ENCODE results near the gene WNT3.

GRCh38 chr17:46854948-46855347 is 36.5 kb upstream of the WNT3 start:
- no peak for TF ChIP-seq POLR2A (IDR thresholded peaks at IDR 0.05; ENCODE audit: low read length)
- no peak for TF ChIP-seq CTCF (IDR thresholded peaks at IDR 0.05)
- TF ChIP-seq MAZ (IDR thresholded peaks at IDR 0.05; ENCODE audit: borderline replicate concordance, low read depth, low read length) = no peak
- TF ChIP-seq KDM1A (IDR thresholded peaks at IDR 0.05; ENCODE audit: low read depth) = no peak
- no peak for TF ChIP-seq REST (IDR thresholded peaks at IDR 0.05)
- no peak for TF ChIP-seq ESRRA (IDR thresholded peaks at IDR 0.05; ENCODE audit: borderline replicate concordance, low read length)
- TF ChIP-seq RARB (CRISPR knock-in tag; IDR thresholded peaks at IDR 0.05) = no peak

Measured in A549 (cell line).